Mesothelial cell of epicardium (in vitro differentiated cells): ENCODE results near the gene ITGB6. TPM values are rescaled to one million over a fixed set of nuclear protein-coding genes. Genes with fewer than 3 reads are reported as not detected.
A peak's percentile ranks its signal among the peaks of the same experiment; 100 is the strongest.
"Not testable (repeated sequence)": the region's sequence is repeated elsewhere in the genome, so short reads cannot be mapped to it uniquely, and the experiment has no call there.

Experiments
- DNase-seq, 2 experiments: peaks; one replicate each; pipeline ENCODE4 v3.0.0; 2021; ENCODE audit warnings: low spot score in 2 of 2; ENCODE audit not compliant: unreplicated experiment in 2 of 2
- H3K27ac Mint-ChIP-seq: 2 replicates; pipeline ENCODE4 v1.8.0; 2021; ENCODE audit warnings: mixed read lengths
- H3K27me3 Mint-ChIP-seq: 2 replicates; pipeline ENCODE4 v1.8.0; 2021; ENCODE audit warnings: low read depth, mixed read lengths
- H3K36me3 Mint-ChIP-seq: 2 replicates; pipeline ENCODE4 v1.8.0; 2021; ENCODE audit warnings: mixed read lengths
- H3K4me1 Mint-ChIP-seq: 2 replicates; pipeline ENCODE4 v1.8.0; 2021; ENCODE audit warnings: mixed read lengths
- H3K4me3 Mint-ChIP-seq: 2 replicates; pipeline ENCODE4 v1.8.0; 2021; ENCODE audit warnings: mild to moderate bottlenecking, moderate library complexity, mixed read lengths
- H3K9me3 Mint-ChIP-seq: 2 replicates; pipeline ENCODE4 v1.8.0; 2021; ENCODE audit warnings: mixed read lengths
- CTCF ChIP-seq: fragments of 200-600 bp; sonication (generic); IDR thresholded peaks from one replicate; pipeline ENCODE4 v1.5.0; 2021; ENCODE audit warnings: antibody characterized with exemption; ENCODE audit not compliant: unreplicated experiment
- total RNA-seq: library from RNA; stranded (reverse); gene quantifications from 3 replicates; pipeline ENCODE4 v1.2.1, GENCODE V29; 2021

Gene ITGB6
- total RNA-seq, 1 donor from 2014 or later: 14.3 TPM

- TF ChIP-seq CTCF: no peak
- Mint-ChIP-seq H3K27ac (no peak overlapping the region), H3K27me3 (no peaks in the 10 kb centered on the region), H3K4me1 (peaks cover 2% of the 10 kb centered on the region), H3K36me3 (no peaks in the 10 kb centered on the region), H3K4me3 (no peak overlapping the region), H3K9me3 (no peaks in the 10 kb centered on the region)
- no peak for DNase-seq
Observed at GRCh38 chr2:160132761-160133160, 67.3 kb downstream of the ITGB6 start.

GRCh38 chr2:160126756-160127155, 73.3 kb downstream of the ITGB6 start:
- H3K27me3 Mint-ChIP-seq: no peaks in the 10 kb centered on the region

GRCh38 chr2:160126315-160126714, 73.8 kb downstream of the ITGB6 start:
- H3K9me3 Mint-ChIP-seq: no peaks in the 10 kb centered on the region
- no peak for TF ChIP-seq CTCF
- peak overlapping the region; percentile 60 for H3K27ac Mint-ChIP-seq
- no peak for DNase-seq
- no peaks in the 10 kb centered on the region for H3K36me3 Mint-ChIP-seq
- H3K4me1 Mint-ChIP-seq: peaks cover 20% of the 10 kb centered on the region
- no peak overlapping the region for H3K4me3 Mint-ChIP-seq
- H3K27me3 Mint-ChIP-seq: no peaks in the 10 kb centered on the region

More at GRCh38 chr2:160126756-160127155, 73.3 kb downstream of the ITGB6 start:
- no peaks in the 10 kb centered on the region for H3K9me3 Mint-ChIP-seq
- no peaks in the 10 kb centered on the region for H3K36me3 Mint-ChIP-seq
- no peak overlapping the region for H3K4me3 Mint-ChIP-seq
- no peak for TF ChIP-seq CTCF
- DNase-seq: no peak
- H3K27ac Mint-ChIP-seq: no peak overlapping the region
- H3K4me1 Mint-ChIP-seq: peaks cover 20% of the 10 kb centered on the region

DNA sequence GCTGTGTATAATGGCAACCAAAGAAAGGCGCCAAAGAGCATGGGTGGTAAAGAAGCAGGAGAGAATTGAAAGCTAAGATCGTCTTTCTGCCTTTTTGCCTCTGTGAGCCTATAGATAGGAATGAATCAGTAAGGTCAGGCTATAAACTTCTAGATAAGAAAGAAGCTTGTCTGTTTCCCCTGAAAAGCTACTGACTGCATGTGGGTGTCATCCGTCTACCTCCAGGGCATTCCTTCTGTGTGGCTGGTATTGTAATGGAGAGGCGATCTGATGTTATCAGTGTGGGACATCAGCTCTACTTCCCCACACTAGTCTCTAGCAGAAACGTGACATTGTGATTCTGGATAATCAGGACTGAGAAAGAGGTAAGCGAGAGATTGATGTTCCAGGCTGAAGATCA, 74.2 kb downstream of the ITGB6 start:
- Mint-ChIP-seq H3K4me1 (peaks cover 20% of the 10 kb centered on the region), H3K4me3 (no peak overlapping the region), H3K27ac (peak overlapping the region; percentile 60), H3K9me3 (no peaks in the 10 kb centered on the region), H3K27me3 (no peaks in the 10 kb centered on the region), H3K36me3 (no peaks in the 10 kb centered on the region)
- no peak for TF ChIP-seq CTCF
- no peak for DNase-seq

DNA sequence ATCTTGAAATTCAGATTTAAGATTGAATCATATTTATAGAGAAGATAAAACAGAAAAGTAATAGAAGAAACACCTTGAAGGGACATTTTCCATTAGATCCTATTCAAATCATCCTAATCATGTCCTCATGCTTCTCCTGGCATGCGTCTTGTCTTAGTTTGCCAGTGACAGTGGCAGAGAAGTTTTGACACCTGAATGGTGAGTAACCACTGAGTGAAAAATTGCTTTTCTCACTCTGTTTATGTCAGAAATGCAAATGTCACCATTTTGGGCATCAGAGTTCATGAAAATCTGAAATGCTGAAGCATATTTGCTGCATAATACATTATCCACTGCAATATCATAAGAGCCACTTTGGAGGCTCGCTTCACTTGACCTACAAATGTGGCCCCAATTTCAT, 74.7 kb downstream of the ITGB6 start:
- DNase-seq: no peak
- no peaks in the 10 kb centered on the region for H3K9me3 Mint-ChIP-seq
- no peak overlapping the region for H3K4me3 Mint-ChIP-seq
- peaks cover 20% of the 10 kb centered on the region for H3K4me1 Mint-ChIP-seq
- no peak overlapping the region for H3K27ac Mint-ChIP-seq
- no peaks in the 10 kb centered on the region for H3K36me3 Mint-ChIP-seq
- no peaks in the 10 kb centered on the region for H3K27me3 Mint-ChIP-seq
- no peak for TF ChIP-seq CTCF

- Mint-ChIP-seq H3K4me1 (peaks cover 20% of the 10 kb centered on the region), H3K27me3 (no peaks in the 10 kb centered on the region), H3K4me3 (no peak overlapping the region), H3K9me3 (no peaks in the 10 kb centered on the region), H3K36me3 (no peaks in the 10 kb centered on the region), H3K27ac (no peak overlapping the region)
- TF ChIP-seq CTCF: no peak
- no peak for DNase-seq
Observed at GRCh38 chr2:160124571-160124970, 75.5 kb downstream of the ITGB6 start.

GRCh38 chr2:160114721-160115120, 85.4 kb downstream of the ITGB6 start:
- Mint-ChIP-seq H3K4me1 (peaks cover 12% of the 10 kb centered on the region), H3K36me3 (peaks cover 13% of the 10 kb centered on the region)
- not testable (repeated sequence) for H3K27me3 Mint-ChIP-seq, H3K4me3 Mint-ChIP-seq, H3K9me3 Mint-ChIP-seq, DNase-seq, H3K27ac Mint-ChIP-seq
